ENCODE data around the gene WDFY3.

DNA sequence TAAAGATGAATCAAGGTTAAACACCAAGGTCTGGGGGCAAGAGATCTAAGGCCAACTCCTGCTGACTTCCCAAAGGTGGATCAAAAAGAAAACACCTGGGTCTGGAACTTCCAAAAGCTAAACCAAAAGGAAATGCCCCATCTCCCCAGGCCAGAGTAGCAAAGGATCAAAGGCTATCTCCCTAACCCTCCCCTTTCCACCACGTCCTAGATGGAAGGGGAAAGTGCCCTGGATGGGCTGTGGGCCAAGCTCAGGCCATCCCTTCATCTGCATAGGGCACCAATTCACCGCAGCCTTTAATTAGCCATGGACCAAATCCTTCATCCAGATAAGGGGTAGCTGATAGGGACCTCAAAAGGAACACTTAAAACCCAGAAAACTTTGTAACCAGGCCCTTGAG, 100.2 kb downstream of the WDFY3 start:
- no peak for TF ChIP-seq HOXA7 (CRISPR knock-in tag; IDR thresholded peaks at IDR 0.05)
- TF ChIP-seq EP300 (IDR thresholded peaks at IDR 0.05), result no peak
- TF ChIP-seq, protein P1, sequence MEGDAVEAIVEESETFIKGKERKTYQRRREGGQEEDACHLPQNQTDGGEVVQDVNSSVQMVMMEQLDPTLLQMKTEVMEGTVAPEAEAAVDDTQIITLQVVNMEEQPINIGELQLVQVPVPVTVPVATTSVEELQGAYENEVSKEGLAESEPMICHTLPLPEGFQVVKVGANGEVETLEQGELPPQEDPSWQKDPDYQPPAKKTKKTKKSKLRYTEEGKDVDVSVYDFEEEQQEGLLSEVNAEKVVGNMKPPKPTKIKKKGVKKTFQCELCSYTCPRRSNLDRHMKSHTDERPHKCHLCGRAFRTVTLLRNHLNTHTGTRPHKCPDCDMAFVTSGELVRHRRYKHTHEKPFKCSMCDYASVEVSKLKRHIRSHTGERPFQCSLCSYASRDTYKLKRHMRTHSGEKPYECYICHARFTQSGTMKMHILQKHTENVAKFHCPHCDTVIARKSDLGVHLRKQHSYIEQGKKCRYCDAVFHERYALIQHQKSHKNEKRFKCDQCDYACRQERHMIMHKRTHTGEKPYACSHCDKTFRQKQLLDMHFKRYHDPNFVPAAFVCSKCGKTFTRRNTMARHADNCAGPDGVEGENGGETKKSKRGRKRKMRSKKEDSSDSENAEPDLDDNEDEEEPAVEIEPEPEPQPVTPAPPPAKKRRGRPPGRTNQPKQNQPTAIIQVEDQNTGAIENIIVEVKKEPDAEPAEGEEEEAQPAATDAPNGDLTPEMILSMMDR (IDR thresholded peaks at IDR 0.05), result no peak
- no peak for TF ChIP-seq ZSCAN20 (CRISPR knock-in tag; IDR thresholded peaks at IDR 0.05)
